Loucy (cell line): Measurements from ENCODE around the gene ARHGAP19.

Experiments used
- H2AFZ ChIP-seq: fragments of 200-600 bp; sonication (generic); 2 replicates; pipeline ENCODE4 v1.6.0; 2016; ENCODE audit warnings: antibody characterized with exemption, mild to moderate bottlenecking, low read length, moderate library complexity
- H3F3A ChIP-seq: fragments of 200-600 bp; 2 replicates; pipeline ENCODE4 v1.6.0; 2016; ENCODE audit warnings: antibody characterized with exemption, low read depth, mild to moderate bottlenecking
- H3K27me3 ChIP-seq: fragments of 200-600 bp; sonication (generic); 2 replicates; pipeline ENCODE4 v1.6.1; 2014; ENCODE audit warnings: low read length, mild to moderate bottlenecking; ENCODE audit not compliant: insufficient read depth, poor library complexity, severe bottlenecking
- H3K36me3 ChIP-seq: fragments of 200-600 bp; sonication (generic); 2 replicates; pipeline ENCODE4 v1.6.1; 2016; ENCODE audit warnings: low read length; ENCODE audit not compliant: insufficient read depth
- H3K4me1 ChIP-seq: fragments of 200-600 bp; sonication (generic); 2 replicates; pipeline ENCODE4 v1.5.1; 2014; ENCODE audit warnings: low read length, mild to moderate bottlenecking; ENCODE audit not compliant: insufficient read depth, poor library complexity, severe bottlenecking
- H3K4me2 ChIP-seq: fragments of 200-600 bp; sonication (generic); 2 replicates; pipeline ENCODE4 v1.6.0; 2014; ENCODE audit warnings: antibody characterized with exemption, low read length, low read depth, mild to moderate bottlenecking; ENCODE audit not compliant: poor library complexity, severe bottlenecking
- H3K4me3 ChIP-seq: fragments of 200-600 bp; sonication (generic); 2 replicates; pipeline ENCODE4 v1.5.1; 2014; ENCODE audit warnings: low read length, mild to moderate bottlenecking, mixed read lengths; ENCODE audit not compliant: poor library complexity, severe bottlenecking
- H3K79me2 ChIP-seq: fragments of 200-600 bp; sonication (generic); 2 replicates; pipeline ENCODE4 v1.6.1; 2014; ENCODE audit warnings: low read length; ENCODE audit not compliant: insufficient read depth
- H3K9ac ChIP-seq: fragments of 200-600 bp; sonication (generic); 2 replicates; pipeline ENCODE4 v1.6.0; 2014; ENCODE audit warnings: mild to moderate bottlenecking, low read depth, low read length, moderate library complexity; ENCODE audit not compliant: poor library complexity, severe bottlenecking
- H3K9me2 ChIP-seq: fragments of 200-600 bp; sonication (generic); replicated peaks from 2 replicates; pipeline ENCODE4 v1.6.1; 2016; ENCODE audit warnings: low read depth, low read length, mixed read lengths
- H3K9me3 ChIP-seq: fragments of 200-600 bp; sonication (generic); 2 replicates; pipeline ENCODE4 v1.6.1; 2014; ENCODE audit warnings: mild to moderate bottlenecking, antibody characterized with exemption, low read length, low read depth; ENCODE audit not compliant: insufficient read depth
- H4K20me1 ChIP-seq: fragments of 200-600 bp; sonication (generic); 2 replicates; pipeline ENCODE4 v1.6.0; 2014; ENCODE audit warnings: antibody characterized with exemption, low read length, mild to moderate bottlenecking; ENCODE audit not compliant: insufficient read depth, poor library complexity, severe bottlenecking
- CTCF ChIP-seq: fragments of 200-600 bp; sonication (generic); conservative IDR thresholded peaks from 2 replicates; pipeline ENCODE4 v1.5.1; 2014; ENCODE audit warnings: mild to moderate bottlenecking, antibody characterized with exemption, low read length
- EZH2phosphoT487 ChIP-seq: fragments of 200-600 bp; IDR thresholded peaks from 2 replicates; pipeline ENCODE4 v1.6.1; 2018; ENCODE audit warnings: antibody characterized with exemption, mild to moderate bottlenecking, moderate library complexity, borderline replicate concordance

Gene ARHGAP19

DNA sequence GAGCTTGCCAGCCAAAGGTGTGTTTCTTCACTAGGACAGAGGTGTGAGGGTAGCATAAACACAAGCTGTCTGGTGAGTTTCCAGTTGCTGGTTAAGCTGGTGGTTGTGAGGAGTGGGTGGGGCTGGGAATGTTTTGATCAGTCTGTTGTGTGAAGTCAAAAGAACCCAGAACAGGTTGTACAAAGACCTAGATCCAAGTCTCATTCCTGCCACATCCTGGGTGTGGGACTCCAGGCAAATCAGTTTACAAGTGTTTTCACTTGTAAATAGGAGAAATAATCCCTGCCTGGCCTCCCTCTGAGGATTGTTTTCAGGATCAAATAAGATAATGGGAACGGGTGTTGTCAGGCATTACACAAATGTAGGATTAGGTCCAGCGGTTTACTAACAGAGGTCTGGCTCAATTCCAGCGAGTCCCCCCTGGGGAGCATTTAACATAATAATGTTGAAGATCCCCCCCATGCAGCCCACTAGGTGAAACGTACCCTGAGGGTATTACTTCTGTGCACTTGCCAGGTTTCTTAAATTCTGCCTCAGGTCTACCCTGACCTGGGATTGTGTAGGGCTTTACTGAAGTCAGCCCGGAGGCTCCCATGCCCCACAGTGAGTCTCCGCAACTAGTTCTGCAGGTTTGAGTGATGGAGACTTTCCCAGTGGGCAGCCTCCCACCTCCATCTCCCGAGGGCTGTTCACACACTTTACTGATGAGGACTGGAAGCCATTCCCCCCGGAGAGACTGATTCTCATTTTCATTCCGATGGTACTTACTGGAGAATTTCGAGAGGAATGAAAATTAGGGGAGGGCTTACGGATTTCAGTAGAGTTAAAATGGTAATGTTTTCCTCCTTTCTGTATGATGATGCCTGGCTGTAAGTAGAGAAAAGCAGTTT, 44.8 kb upstream of the ARHGAP19 start:
- Histone ChIP-seq H3K27me3 (no peaks in the 10 kb centered on the region), H2AFZ (no peak overlapping the region), H3K9ac (no peak overlapping the region), H3K9me3 (no peaks in the 10 kb centered on the region), H3K4me1 (peaks cover 15% of the 10 kb centered on the region), H3K79me2 (peaks cover 18% of the 10 kb centered on the region), H3F3A (no peaks in the 10 kb centered on the region), H3K4me3 (no peak overlapping the region), H3K36me3 (no peaks in the 10 kb centered on the region), H3K4me2 (no peak overlapping the region), H4K20me1 (peaks cover 18% of the 10 kb centered on the region), H3K9me2 (no peaks in the 10 kb centered on the region)
- TF ChIP-seq CTCF (no peak), EZH2phosphoT487 (no peak)

- Histone ChIP-seq H2AFZ (no peak overlapping the region), H3K9ac (no peak overlapping the region), H3K4me2 (no peak overlapping the region)
Observed at GRCh38 chr10:97336446-97336845, 44.0 kb upstream of the ARHGAP19 start.

DNA sequence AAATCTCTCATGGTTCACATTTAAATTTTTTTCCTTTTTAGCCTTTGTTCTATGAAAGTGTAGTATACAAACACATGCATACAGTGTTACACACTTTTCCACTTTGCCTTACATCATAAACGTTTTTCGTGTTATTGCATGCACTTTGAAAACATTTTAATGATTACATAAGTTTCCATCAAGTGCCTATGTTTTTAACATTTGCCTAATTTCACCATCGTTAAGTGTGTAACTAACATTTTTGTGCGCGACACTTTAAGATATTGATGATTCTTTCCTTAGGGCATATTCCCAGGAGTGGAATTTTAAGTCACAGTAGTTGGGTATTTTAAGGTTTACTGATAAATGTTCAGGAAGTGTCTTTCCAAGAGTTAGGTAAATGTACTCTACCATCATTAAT, 43.6 kb upstream of the ARHGAP19 start:
- H3K79me2 ChIP-seq: peaks cover 30% of the 10 kb centered on the region
- no peak overlapping the region for H3K9ac ChIP-seq
- H3K4me2 ChIP-seq: no peak overlapping the region
- peaks cover 28% of the 10 kb centered on the region for H4K20me1 ChIP-seq
- TF ChIP-seq CTCF (no peak), EZH2phosphoT487 (no peak)
- H2AFZ ChIP-seq: no peak overlapping the region
- no peaks in the 10 kb centered on the region for H3K9me3 ChIP-seq
- no peak overlapping the region for H3K4me3 ChIP-seq
- no peaks in the 10 kb centered on the region for H3K36me3 ChIP-seq
- H3K4me1 ChIP-seq: peaks cover 25% of the 10 kb centered on the region
- H3K9me2 ChIP-seq: no peaks in the 10 kb centered on the region
- H3F3A ChIP-seq: no peaks in the 10 kb centered on the region
- H3K27me3 ChIP-seq: no peaks in the 10 kb centered on the region

More at GRCh38 chr10:97336446-97336845, 44.0 kb upstream of the ARHGAP19 start:
- H3K4me3 ChIP-seq: no peak overlapping the region
- no peaks in the 10 kb centered on the region for H3K9me3 ChIP-seq
- H3K36me3 ChIP-seq: no peaks in the 10 kb centered on the region
- no peaks in the 10 kb centered on the region for H3F3A ChIP-seq
- H3K79me2 ChIP-seq: peaks cover 26% of the 10 kb centered on the region
- TF ChIP-seq EZH2phosphoT487 (no peak), CTCF (no peak)
- H4K20me1 ChIP-seq: peaks cover 24% of the 10 kb centered on the region
- no peaks in the 10 kb centered on the region for H3K9me2 ChIP-seq
- H3K4me1 ChIP-seq: peaks cover 21% of the 10 kb centered on the region
- no peaks in the 10 kb centered on the region for H3K27me3 ChIP-seq
